Activated naive CD8-positive, alpha-beta T cell (primary cell): ENCODE data around the gene UPF1.
"Not testable (repeated sequence)": the region's sequence is repeated elsewhere in the genome, so short reads cannot be mapped to it uniquely, and the experiment has no call there.

Experiments used
- H3K27ac Mint-ChIP-seq: one replicate; pipeline ENCODE4 v1.8.0; 2021; ENCODE audit warnings: mixed read lengths
- H3K27me3 Mint-ChIP-seq: one replicate; pipeline ENCODE4 v1.8.0; 2021; ENCODE audit warnings: mixed read lengths
- H3K36me3 Mint-ChIP-seq: one replicate; pipeline ENCODE4 v1.8.0; 2021; ENCODE audit warnings: mixed read lengths
- H3K4me1 Mint-ChIP-seq: one replicate; pipeline ENCODE4 v1.8.0; 2021; ENCODE audit warnings: low read depth, mixed read lengths
- H3K4me3 Mint-ChIP-seq: one replicate; pipeline ENCODE4 v1.8.0; 2021; ENCODE audit warnings: mild to moderate bottlenecking, mixed read lengths
- H3K9me3 Mint-ChIP-seq: one replicate; pipeline ENCODE4 v1.8.0; 2021; ENCODE audit warnings: low read depth, mixed read lengths

UPF1 gene

DNA sequence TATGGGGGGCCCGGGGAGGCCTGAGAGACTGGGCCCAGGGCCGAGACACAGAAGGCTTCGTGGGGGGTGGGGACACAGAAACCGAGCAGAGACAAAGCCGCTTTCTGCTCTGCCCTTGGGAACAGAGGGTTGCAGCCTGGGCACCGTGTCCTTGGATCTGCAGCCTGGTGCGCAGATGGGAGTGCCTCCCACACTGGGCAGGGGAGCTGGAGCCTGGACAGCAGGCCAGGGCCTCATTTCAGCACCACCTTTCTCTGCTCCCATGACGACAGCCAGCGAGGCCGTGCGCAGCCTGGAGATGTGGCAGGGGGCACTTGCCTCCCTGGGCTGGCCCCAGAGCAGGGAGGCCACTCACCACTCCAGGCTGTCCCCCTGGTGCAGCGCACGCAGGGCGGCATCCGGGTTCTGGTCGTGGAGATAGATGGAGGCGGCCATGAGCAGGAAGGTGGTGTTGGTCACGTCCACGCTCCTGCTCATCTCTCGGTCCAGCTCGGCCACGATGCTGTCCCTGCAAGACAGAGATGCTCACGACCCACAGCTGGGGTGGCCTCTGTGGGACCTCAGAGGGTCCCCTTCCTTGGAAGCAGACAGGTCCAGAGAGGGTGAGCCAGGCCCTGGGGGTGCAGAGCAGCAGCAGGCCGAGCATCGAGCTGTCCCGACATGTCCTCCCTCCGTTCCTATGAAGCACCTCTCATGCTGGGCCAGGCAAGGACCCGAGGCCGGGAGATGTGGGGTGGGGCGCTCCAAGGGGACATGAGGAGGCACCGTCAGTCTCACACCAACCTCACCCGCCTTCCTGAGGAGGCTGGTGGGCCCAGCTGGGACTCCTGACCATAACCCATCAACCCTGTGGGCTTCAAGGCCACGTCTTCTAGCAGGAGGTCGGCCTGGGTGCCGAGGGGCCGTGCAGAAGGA, 75.1 kb downstream of the UPF1 start:
- Mint-ChIP-seq H3K9me3 (no peaks in the 10 kb centered on the region), H3K27me3 (no peaks in the 10 kb centered on the region), H3K4me1 (no peaks in the 10 kb centered on the region), H3K4me3 (no peak overlapping the region), H3K27ac (no peak overlapping the region), H3K36me3 (no peaks in the 10 kb centered on the region)

DNA sequence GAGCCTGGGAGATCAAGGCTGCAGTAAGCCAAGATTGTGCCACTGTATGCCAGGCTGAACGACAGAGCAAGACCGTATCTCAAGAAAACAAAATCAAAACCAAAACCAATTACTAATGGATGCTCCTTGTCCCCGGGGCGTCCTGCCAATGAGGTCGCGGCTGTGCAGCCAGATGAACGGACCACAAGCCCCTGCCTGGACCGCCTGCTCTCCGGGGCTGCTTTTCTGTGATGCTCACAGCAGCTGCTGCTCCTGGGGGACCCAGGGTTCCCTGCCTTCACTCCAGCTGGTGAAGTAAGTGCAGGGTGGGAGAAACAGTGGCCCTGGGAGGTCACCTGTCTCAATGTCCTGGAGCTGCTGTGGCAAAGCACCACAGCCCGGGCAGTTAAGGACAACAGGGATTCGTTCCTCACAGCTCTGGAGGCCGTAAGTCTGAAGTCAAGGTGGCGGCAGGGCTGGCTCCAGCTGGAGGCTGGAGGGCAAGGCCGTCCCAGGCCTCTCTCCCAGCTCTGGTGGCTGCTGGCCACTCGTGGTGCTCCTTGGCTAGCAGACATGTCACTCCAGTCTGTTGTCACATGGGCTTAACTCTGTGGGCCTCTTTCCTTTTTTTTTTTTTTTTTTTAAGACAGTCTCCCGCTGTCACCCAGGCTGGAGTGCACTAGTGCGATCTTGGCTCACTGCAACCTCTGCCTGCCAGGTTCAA, 77.3 kb downstream of the UPF1 start:
- H3K4me1 Mint-ChIP-seq, result peaks cover 6% of the 10 kb centered on the region

DNA sequence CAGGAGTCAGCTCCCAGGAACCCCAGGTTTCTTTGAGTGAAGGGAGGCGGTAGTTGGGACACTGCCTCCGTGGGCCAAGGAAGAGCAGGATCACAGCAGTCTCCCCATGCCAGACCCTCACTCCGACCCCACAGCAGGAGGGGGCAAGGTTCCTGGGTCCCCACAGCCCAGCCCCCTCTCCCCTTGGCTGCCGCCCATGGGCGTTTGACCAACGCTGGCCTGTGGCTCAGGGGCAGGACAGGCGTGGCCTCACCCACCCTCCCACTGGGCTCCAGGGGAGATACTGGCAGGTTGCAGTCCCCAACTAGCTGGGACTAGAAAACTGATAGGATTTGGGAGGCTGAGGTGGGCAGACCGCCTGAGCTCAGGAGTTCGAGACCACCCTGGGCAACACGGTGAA, 78.3 kb downstream of the UPF1 start:
- H3K9me3 Mint-ChIP-seq, result no peaks in the 10 kb centered on the region
- no peaks in the 10 kb centered on the region for H3K27me3 Mint-ChIP-seq
- peaks cover 7% of the 10 kb centered on the region for H3K4me1 Mint-ChIP-seq
- peaks cover 2% of the 10 kb centered on the region for H3K36me3 Mint-ChIP-seq
- H3K4me3 Mint-ChIP-seq, result no peak overlapping the region
- no peak overlapping the region for H3K27ac Mint-ChIP-seq

More for the DNA sequence above, 77.3 kb downstream of the UPF1 start:
- H3K9me3 Mint-ChIP-seq, result no peaks in the 10 kb centered on the region
- peaks cover 2% of the 10 kb centered on the region for H3K36me3 Mint-ChIP-seq
- no peak overlapping the region for H3K27ac Mint-ChIP-seq
- H3K4me3 Mint-ChIP-seq, result no peak overlapping the region
- no peaks in the 10 kb centered on the region for H3K27me3 Mint-ChIP-seq

DNA sequence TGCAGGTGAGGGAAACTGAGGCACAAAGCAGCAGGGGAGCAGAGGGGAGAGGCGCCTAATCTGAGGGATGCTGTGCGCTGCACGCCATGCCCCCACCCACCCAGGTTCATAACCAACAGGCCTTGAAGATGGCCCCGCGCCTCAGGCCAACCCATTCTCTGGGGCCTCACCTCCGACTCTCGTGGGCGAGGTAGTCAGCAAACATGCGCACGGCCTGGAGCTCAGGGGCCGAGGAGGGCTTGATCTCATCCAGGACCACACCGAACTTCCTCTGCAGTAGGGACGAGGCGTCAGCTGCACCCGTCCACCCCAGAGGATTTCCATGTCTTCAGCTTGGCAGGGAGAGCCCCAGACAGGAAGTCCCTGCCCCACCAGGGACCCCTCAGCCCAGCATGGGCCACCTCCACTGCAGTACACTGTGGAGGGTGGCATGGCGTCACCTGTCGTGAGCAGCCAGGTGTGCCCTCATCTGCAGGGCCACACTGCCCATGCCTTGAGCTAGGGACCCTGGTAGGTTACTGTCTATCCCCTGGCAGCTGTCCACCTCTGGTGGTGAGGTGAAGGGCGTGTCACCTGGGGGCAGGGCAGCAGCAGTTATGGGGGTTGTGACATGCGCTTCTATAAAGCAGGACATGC, 79.2 kb downstream of the UPF1 start:
- Mint-ChIP-seq H3K9me3 (no peaks in the 10 kb centered on the region), H3K36me3 (peaks cover 2% of the 10 kb centered on the region), H3K27me3 (no peaks in the 10 kb centered on the region), H3K4me1 (peaks cover 14% of the 10 kb centered on the region), H3K4me3 (no peak overlapping the region), H3K27ac (no peak overlapping the region)

DNA sequence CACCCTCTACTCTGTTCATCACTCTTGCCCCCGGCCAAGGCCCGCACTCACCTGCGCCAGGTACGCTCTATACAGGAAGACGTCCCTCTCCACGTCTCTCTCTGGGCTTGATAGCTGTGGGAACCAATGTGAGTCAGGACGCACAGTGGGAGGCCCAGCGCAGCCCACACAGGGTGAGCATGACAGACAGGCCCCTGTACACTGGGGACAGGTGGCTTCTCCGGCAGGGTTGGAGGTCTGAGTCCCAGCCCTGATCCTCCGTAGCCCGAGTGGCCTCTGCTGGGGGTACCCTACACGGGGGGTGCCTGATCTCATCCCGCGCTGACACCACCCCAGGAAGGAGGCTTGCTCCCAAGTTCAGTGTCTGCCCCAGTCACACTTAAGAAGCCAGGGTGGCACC, 81.2 kb downstream of the UPF1 start:
- H3K9me3 Mint-ChIP-seq, result no peaks in the 10 kb centered on the region
- H3K36me3 Mint-ChIP-seq, result peaks cover 2% of the 10 kb centered on the region
- H3K4me1 Mint-ChIP-seq, result peaks cover 22% of the 10 kb centered on the region
- no peaks in the 10 kb centered on the region for H3K27me3 Mint-ChIP-seq
- H3K4me3 Mint-ChIP-seq, result no peak overlapping the region
- no peak overlapping the region for H3K27ac Mint-ChIP-seq

DNA sequence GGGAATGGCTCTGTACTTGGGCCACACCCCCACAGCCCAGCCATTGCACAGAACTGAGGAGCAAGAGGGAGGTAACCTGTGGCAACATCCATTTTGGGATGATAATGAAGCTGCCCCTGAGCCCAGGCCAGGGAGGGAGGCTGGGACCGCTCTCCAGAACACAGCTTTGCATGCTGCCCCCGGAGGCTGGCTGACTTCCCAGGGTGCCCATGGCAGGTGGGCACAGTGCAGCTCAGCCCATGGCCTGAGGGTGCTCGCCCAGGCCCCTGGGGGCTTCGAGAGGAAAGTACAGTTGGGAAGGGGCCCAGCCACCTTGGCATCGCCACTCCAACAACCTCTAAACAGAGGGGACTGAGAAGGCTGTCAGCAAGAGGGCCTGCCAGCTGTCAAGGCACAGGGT, 81.7 kb downstream of the UPF1 start:
- Mint-ChIP-seq H3K9me3 (no peaks in the 10 kb centered on the region), H3K27me3 (no peaks in the 10 kb centered on the region), H3K27ac (no peak overlapping the region), H3K4me1 (peaks cover 27% of the 10 kb centered on the region), H3K36me3 (peaks cover 2% of the 10 kb centered on the region), H3K4me3 (no peak overlapping the region)

DNA sequence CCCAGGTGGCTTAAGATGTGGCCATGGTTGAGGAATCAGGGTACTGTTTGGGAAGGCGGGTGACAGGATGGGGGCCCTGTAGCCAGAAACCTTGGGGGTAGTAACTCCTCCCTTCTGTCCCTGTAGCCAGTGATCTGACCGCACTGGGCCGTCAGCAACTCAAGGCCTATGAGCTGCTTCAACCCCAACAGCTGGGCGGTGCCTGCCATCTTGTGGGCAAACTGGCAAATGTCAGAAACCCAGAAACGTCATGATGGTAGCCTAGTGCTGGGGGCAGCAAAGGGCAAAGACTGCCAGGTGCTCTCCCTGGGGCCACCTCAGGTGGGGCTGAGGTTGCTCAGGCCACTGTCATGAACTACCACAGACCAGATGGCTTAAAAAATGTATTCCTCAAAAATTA, 83.9 kb downstream of the UPF1 start:
- peaks cover 2% of the 10 kb centered on the region for H3K36me3 Mint-ChIP-seq
- H3K27ac Mint-ChIP-seq, result peak overlapping the region; percentile 28
- no peaks in the 10 kb centered on the region for H3K27me3 Mint-ChIP-seq
- H3K4me1 Mint-ChIP-seq, result peaks cover 41% of the 10 kb centered on the region
- H3K4me3 Mint-ChIP-seq, result peak overlapping the region; percentile 44
- H3K9me3 Mint-ChIP-seq, result no peaks in the 10 kb centered on the region

DNA sequence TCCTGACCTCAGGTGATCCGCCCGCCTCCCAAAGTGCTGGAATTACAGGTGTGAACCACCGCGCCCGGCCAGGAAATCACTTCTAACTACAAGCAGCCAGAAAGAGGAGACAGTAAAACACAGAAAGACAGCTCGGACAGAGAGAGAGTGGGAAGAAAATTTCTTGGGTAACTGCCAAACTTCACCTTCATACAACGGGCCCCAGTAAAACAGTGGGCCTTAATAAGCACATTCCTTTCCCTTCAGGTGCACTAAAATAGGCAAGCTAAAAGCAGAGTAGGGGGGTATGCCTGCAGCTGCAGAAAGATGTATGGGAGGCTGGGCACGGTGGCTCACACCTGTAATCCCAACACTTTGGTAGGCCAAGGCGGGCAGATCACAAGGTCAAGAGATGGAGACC, 85.8 kb downstream of the UPF1 start:
- H3K4me1 Mint-ChIP-seq, result peaks cover 45% of the 10 kb centered on the region
- H3K9me3 Mint-ChIP-seq, H3K27me3 Mint-ChIP-seq, H3K36me3 Mint-ChIP-seq: not testable (repeated sequence)
- H3K4me3 Mint-ChIP-seq, result peak overlapping the region; percentile 99
- H3K27ac Mint-ChIP-seq, result peak overlapping the region; percentile 58
